ENCODE results near the gene DNAJC11.
"Not testable (repeated sequence)": the region's sequence is repeated elsewhere in the genome, so short reads cannot be mapped to it uniquely, and the experiment has no call there.

The DNAJC11 gene

GRCh38 chr1:6668503-6668902 lies 33.1 kb downstream of the DNAJC11 start:
- DNase-seq: no peak
- TF ChIP-seq CTCF (IDR thresholded peaks at IDR 0.05; ENCODE audit: low read depth, low read length, missing control alignments): no peak
- Histone ChIP-seq H3K27ac (no peak overlapping the region), H3K4me3 (ENCODE audit: low read depth, low read length) (no peak overlapping the region), H3K27me3 (replicated peaks) (no peaks in the 10 kb centered on the region), H3K36me3 (replicated peaks) (peaks cover 13% of the 10 kb centered on the region)
- in situ Hi-C loops (cut with HindIII; ENCODE audit: low pct_ligation_motif_present, low sequenced_read_pairs): no loop called here

GRCh38 chr1:6667139-6667538 lies 34.5 kb downstream of the DNAJC11 start:
- no peak for TF ChIP-seq CTCF (IDR thresholded peaks at IDR 0.05; ENCODE audit: low read depth, low read length, missing control alignments)
- Histone ChIP-seq H3K4me3 (ENCODE audit: low read depth, low read length) (no peak overlapping the region), H3K36me3 (replicated peaks) (peaks cover 15% of the 10 kb centered on the region), H3K27ac (no peak overlapping the region), H3K27me3 (replicated peaks) (no peaks in the 10 kb centered on the region)
- in situ Hi-C loops (cut with HindIII; ENCODE audit: low pct_ligation_motif_present, low sequenced_read_pairs): no loop called here
- DNase-seq: no peak

- no peak overlapping the region for H3K27ac ChIP-seq
- no peak for DNase-seq
- H3K4me3 ChIP-seq (ENCODE audit: low read depth, low read length): no peak overlapping the region
- TF ChIP-seq CTCF (IDR thresholded peaks at IDR 0.05; ENCODE audit: low read depth, low read length, missing control alignments): no peak
- in situ Hi-C loops (cut with HindIII; ENCODE audit: low pct_ligation_motif_present, low sequenced_read_pairs): no loop called here
- H3K36me3 ChIP-seq (replicated peaks): peaks cover 15% of the 10 kb centered on the region
- no peaks in the 10 kb centered on the region for H3K27me3 ChIP-seq (replicated peaks)
Observed at GRCh38 chr1:6666696-6667095, 34.9 kb downstream of the DNAJC11 start.

DNA sequence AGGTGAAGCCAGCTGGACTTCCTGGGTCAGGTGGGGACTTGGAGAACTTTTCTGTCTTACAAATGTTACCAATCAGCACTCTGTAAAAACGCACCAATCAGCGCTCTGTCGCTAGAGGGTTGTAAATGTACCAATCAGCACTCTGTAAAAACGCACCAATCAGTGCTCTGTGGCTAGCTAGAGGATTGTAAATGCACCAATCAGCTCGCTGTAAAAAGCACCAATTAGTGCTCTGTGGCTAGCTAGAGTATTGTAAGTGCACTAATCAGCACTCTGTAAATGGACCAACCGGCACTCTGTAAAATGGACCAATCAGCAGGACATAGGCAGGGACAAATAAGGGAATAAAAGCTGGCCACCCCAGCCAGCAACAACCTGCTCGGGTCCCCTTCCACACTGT lies 39.1 kb downstream of the DNAJC11 start:
- H3K4me3 ChIP-seq (ENCODE audit: low read depth, low read length); H3K27ac ChIP-seq; DNase-seq; H3K27me3 ChIP-seq (replicated peaks); in situ Hi-C loops (cut with HindIII; ENCODE audit: low pct_ligation_motif_present, low sequenced_read_pairs): not testable (repeated sequence)
- peaks cover 15% of the 10 kb centered on the region for H3K36me3 ChIP-seq (replicated peaks)

- Histone ChIP-seq H3K27ac (no peak overlapping the region), H3K4me3 (ENCODE audit: low read depth, low read length) (no peak overlapping the region), H3K27me3 (replicated peaks) (no peaks in the 10 kb centered on the region), H3K36me3 (replicated peaks) (peaks cover 3% of the 10 kb centered on the region)
- TF ChIP-seq CTCF (IDR thresholded peaks at IDR 0.05; ENCODE audit: low read depth, low read length, missing control alignments): no peak
- in situ Hi-C loops (cut with HindIII; ENCODE audit: low pct_ligation_motif_present, low sequenced_read_pairs): no loop called here
- DNase-seq: no peak
Observed at GRCh38 chr1:6660415-6661049, 41.1 kb downstream of the DNAJC11 start.

GRCh38 chr1:6658359-6659060 lies 43.1 kb downstream of the DNAJC11 start:
- no peak for DNase-seq
- H3K27ac ChIP-seq: no peak overlapping the region
- in situ Hi-C loops (cut with HindIII; ENCODE audit: low pct_ligation_motif_present, low sequenced_read_pairs): no loop called here
- no peak for TF ChIP-seq CTCF (IDR thresholded peaks at IDR 0.05; ENCODE audit: low read depth, low read length, missing control alignments)
- no peak overlapping the region for H3K4me3 ChIP-seq (ENCODE audit: low read depth, low read length)
- no peaks in the 10 kb centered on the region for H3K27me3 ChIP-seq (replicated peaks)
- H3K36me3 ChIP-seq (replicated peaks): peaks cover 3% of the 10 kb centered on the region

All from brain microvascular endothelial cell (primary cell).